Sigmoid colon (tissue), 4 donors: ENCODE data around the gene IER5.
A peak's percentile ranks its signal among the peaks of the same experiment; 100 is the strongest.

ENCODE experiments used
- EP300 ChIP-seq, 4 donors: sonication (generic); formaldehyde crosslinking; IDR thresholded peaks; one replicate each; pipeline ENCODE4 v1.6.1; 2017; ENCODE audit warnings: antibody characterized with exemption in 4 of 4
- POLR2AphosphoS5 ChIP-seq, 4 donors: sonication (generic); formaldehyde crosslinking; IDR thresholded peaks; one replicate each; pipeline ENCODE4 v1.6.1; 2017; ENCODE audit warnings: antibody characterized with exemption in 4 of 4
- TF ChIP-seq, protein P1 (sequence below), 4 experiments: fragments of 450-650 bp in 3 of 4; fragments of 200-600 bp in 1 of 4; IDR thresholded peaks; one replicate each; pipeline ENCODE4 v1.5.1; 2016 to 2019; ENCODE audit warnings: antibody characterized with exemption in 4 of 4, mild to moderate bottlenecking in 3 of 4, moderate library complexity in 2 of 4

DNA sequence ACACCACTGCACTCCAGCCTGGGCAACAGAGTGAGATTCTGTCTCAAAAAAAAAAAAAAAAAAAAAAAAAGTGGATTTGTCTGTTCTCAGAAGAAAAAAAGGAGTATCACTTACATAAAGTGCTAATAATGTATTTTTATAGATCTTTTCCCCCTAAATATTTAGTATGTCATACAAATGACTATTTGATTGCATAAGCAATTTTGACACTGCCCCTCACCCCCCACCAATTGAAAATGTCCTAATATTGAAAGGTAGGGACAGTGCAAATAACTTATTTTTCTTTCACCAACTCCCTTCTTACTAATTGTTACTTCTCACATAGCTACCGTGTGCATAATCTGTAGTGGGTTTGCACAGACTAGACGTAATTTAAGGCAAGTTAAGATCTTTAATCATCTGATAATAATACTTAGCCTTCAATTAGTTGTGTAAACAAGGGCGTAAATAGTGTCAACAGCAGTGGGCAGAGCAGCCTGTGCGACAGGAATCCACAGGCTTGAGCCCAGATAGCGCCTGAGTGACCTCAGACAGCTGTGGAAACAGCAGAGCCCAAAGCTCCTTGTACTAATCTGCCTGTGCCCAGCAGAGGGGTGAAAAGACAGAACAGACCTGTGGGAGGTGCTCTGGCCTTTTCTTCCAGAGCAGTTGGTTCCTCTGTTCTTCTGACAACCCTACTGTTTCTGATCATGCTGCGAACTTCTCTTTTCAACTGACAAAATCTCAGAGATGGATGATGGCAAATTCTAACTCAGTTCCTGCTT lies 4.5 kb upstream of the IER5 start:
- TF ChIP-seq, protein P1, sequence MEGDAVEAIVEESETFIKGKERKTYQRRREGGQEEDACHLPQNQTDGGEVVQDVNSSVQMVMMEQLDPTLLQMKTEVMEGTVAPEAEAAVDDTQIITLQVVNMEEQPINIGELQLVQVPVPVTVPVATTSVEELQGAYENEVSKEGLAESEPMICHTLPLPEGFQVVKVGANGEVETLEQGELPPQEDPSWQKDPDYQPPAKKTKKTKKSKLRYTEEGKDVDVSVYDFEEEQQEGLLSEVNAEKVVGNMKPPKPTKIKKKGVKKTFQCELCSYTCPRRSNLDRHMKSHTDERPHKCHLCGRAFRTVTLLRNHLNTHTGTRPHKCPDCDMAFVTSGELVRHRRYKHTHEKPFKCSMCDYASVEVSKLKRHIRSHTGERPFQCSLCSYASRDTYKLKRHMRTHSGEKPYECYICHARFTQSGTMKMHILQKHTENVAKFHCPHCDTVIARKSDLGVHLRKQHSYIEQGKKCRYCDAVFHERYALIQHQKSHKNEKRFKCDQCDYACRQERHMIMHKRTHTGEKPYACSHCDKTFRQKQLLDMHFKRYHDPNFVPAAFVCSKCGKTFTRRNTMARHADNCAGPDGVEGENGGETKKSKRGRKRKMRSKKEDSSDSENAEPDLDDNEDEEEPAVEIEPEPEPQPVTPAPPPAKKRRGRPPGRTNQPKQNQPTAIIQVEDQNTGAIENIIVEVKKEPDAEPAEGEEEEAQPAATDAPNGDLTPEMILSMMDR (IDR thresholded peaks at IDR 0.05) = peak; percentile 5 to 43 (median 35)
- TF ChIP-seq POLR2AphosphoS5 (IDR thresholded peaks at IDR 0.05) (no peak), EP300 (IDR thresholded peaks at IDR 0.05) (no peak)
